Measurements from ENCODE around the gene DEDD2. TPM values are rescaled to one million over a fixed set of nuclear protein-coding genes. Genes with fewer than 3 reads are reported as not detected.

DEDD2 gene
- total RNA-seq, 1 donor from 2014 or later, result 27.1 TPM

DNA sequence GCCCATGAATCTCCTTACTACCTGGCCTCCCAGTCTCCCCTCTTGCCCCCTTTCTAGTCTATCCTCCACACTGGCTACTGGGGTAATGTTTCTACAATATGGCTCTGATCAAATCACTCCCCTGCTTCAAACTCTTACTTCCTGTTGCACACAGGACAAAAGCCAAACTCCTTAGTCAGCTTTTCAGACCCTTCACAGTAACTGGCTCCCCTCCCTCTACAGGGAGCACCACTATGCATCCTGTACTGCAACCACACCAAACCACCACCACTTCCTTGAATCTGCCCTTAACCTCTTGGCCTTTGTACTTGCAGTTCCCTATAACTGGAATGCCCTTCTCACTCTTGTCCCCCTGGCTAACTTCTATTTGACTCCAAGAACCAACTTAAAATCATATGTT lies 32.2 kb downstream of the DEDD2 start:
- H3K4me1 Mint-ChIP-seq (ENCODE audit: unreplicated experiment), result peaks cover 32% of the 10 kb centered on the region
- no peaks in the 10 kb centered on the region for H3K9me3 Mint-ChIP-seq (ENCODE audit: unreplicated experiment)
- H3K27me3 Mint-ChIP-seq (ENCODE audit: unreplicated experiment), result peaks cover 13% of the 10 kb centered on the region

DNA sequence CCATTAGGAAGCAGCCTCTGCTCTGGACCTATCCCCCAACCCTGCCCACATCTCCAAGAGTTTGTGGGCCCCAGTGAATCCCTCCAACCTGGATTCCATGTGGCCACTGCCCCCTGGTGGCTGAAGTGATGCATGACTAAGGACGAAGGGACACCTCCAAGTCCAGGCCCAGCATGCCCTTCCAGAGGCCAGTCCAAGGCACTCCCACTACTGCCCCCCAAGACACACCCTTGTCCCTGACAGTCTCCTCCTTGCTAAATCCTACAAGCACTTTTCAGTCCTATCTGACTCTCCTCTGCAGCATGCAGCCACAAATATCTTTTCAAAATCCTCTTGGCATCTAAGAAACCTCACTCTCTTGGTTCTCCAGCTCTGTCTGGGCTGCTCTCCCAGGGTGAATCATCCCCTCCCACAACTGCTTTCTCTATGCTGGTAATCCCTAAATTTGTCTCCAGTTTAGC lies 33.0 kb downstream of the DEDD2 start:
- peak overlapping the region; percentile 33 for H3K4me3 Mint-ChIP-seq (ENCODE audit: unreplicated experiment)
- no peaks in the 10 kb centered on the region for H3K9me3 Mint-ChIP-seq (ENCODE audit: unreplicated experiment)
- peaks cover 32% of the 10 kb centered on the region for H3K4me1 Mint-ChIP-seq (ENCODE audit: unreplicated experiment)
- peak overlapping the region; percentile 65 for H3K27ac Mint-ChIP-seq (ENCODE audit: unreplicated experiment)
- peak; percentile 95 for TF ChIP-seq CTCF (IDR thresholded peaks at IDR 0.05; ENCODE audit: unreplicated experiment)
- no peaks in the 10 kb centered on the region for H3K36me3 Mint-ChIP-seq (ENCODE audit: low read depth, unreplicated experiment)
- H3K27me3 Mint-ChIP-seq (ENCODE audit: unreplicated experiment), result peaks cover 11% of the 10 kb centered on the region
- DNase-seq (ENCODE audit: low spot score), result peak; percentile 84

More for the DNA sequence above, 32.2 kb downstream of the DEDD2 start:
- DNase-seq (ENCODE audit: low spot score), result no peak
- Mint-ChIP-seq H3K4me3 (ENCODE audit: unreplicated experiment) (no peak overlapping the region), H3K36me3 (ENCODE audit: low read depth, unreplicated experiment) (no peaks in the 10 kb centered on the region), H3K27ac (ENCODE audit: unreplicated experiment) (peak overlapping the region; percentile 6)
- TF ChIP-seq CTCF (IDR thresholded peaks at IDR 0.05; ENCODE audit: unreplicated experiment), result no peak

DNA sequence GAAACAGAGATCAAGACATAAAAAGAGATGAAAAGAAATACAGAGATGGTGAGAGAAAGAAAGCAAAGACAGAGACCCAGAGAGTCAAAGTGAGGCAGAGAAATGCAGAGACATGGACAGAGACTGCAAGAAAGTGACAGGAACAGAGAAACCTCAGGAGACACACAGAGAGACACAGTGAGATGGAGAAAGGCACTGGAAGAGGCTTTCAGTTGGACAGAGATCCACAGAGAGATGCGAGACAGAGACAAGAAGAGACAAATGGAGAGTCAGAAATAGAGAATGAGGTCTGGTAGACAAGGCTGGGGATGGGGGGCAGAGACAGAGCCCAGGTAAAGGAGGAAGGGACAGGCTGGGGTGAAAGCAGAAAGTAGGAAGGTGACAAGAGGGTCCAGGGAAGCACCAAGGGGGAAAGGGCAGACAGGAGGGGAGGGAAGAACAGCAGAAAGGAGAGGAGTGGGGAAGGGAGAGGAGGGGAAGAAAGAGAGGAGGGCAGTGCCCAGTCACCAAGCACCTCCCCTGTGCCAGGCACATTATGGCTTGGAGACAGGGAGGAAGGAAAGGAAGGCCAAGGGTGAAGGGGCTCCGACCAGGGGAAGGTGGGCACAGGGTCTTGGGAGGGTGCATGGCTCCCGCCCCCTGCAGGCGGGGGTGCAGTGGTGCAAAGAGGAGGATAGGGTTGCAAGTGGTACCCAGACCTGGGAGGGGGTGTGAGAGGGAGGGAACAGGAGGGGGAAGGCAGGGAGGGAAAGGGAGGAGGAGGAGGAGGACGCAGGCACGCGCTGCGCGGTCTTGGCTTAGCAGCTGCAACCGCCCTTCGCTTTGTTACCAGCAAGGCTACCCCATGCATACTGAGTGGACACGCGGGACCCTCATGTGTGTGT lies 38.4 kb downstream of the DEDD2 start:
- peak; percentile 53 for TF ChIP-seq CTCF (IDR thresholded peaks at IDR 0.05; ENCODE audit: unreplicated experiment)
- Mint-ChIP-seq H3K4me3 (ENCODE audit: unreplicated experiment) (no peak overlapping the region), H3K27me3 (ENCODE audit: unreplicated experiment) (peaks cover 18% of the 10 kb centered on the region), H3K9me3 (ENCODE audit: unreplicated experiment) (no peaks in the 10 kb centered on the region), H3K4me1 (ENCODE audit: unreplicated experiment) (peaks cover 37% of the 10 kb centered on the region), H3K27ac (ENCODE audit: unreplicated experiment) (no peak overlapping the region), H3K36me3 (ENCODE audit: low read depth, unreplicated experiment) (no peaks in the 10 kb centered on the region)
- peak; percentile 45 for DNase-seq (ENCODE audit: low spot score)

- peaks cover 18% of the 10 kb centered on the region for H3K27me3 Mint-ChIP-seq (ENCODE audit: unreplicated experiment)
- H3K9me3 Mint-ChIP-seq (ENCODE audit: unreplicated experiment), result no peaks in the 10 kb centered on the region
- no peak overlapping the region for H3K27ac Mint-ChIP-seq (ENCODE audit: unreplicated experiment)
- TF ChIP-seq CTCF (IDR thresholded peaks at IDR 0.05; ENCODE audit: unreplicated experiment), result no peak
- H3K36me3 Mint-ChIP-seq (ENCODE audit: low read depth, unreplicated experiment), result no peaks in the 10 kb centered on the region
- DNase-seq (ENCODE audit: low spot score), result no peak
- H3K4me1 Mint-ChIP-seq (ENCODE audit: unreplicated experiment), result peaks cover 29% of the 10 kb centered on the region
- no peak overlapping the region for H3K4me3 Mint-ChIP-seq (ENCODE audit: unreplicated experiment)
These were observed 39.8 kb downstream of the DEDD2 start for GRCh38 chr19:42177686-42178019.

DNA sequence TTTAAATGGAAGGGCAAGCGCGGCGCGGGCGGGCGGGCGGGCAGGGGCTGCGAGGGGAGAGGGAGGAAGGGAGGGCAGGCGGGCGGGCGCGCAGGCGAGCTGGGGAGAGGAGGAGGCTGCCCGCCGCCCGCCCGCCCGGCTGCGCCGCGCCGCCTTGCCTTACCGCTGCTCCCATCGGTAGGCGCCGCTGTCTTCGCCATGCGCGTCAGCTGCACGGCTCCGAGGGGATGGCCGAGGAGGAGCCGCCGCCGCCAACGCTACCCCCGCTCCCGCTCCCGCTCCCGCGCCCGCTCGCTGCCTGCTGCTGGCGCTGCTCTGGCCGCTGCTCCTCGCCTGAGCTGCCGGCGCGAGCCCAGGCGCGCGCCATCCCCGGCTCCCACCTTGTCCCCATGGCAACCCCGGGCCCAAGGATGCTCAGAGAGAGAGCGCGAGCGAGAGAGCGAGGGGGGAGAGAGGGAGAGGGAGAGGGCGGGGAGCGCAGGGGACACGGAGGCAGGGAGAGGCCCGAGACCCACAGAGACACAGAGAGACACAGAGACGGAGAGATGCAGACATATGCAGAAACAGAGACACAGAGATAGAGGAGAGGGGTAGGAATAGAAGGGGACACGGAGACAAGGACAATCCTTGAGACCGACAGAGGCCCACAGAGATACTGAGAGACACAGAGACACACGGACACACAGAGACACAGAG lies 40.3 kb downstream of the DEDD2 start:
- no peak overlapping the region for H3K27ac Mint-ChIP-seq (ENCODE audit: unreplicated experiment)
- DNase-seq (ENCODE audit: low spot score), result peak; percentile 79
- no peak for TF ChIP-seq CTCF (IDR thresholded peaks at IDR 0.05; ENCODE audit: unreplicated experiment)
- H3K27me3 Mint-ChIP-seq (ENCODE audit: unreplicated experiment), result peaks cover 18% of the 10 kb centered on the region
- no peaks in the 10 kb centered on the region for H3K36me3 Mint-ChIP-seq (ENCODE audit: low read depth, unreplicated experiment)
- H3K4me3 Mint-ChIP-seq (ENCODE audit: unreplicated experiment), result no peak overlapping the region
- H3K9me3 Mint-ChIP-seq (ENCODE audit: unreplicated experiment), result no peaks in the 10 kb centered on the region
- H3K4me1 Mint-ChIP-seq (ENCODE audit: unreplicated experiment), result peaks cover 23% of the 10 kb centered on the region

Measured in endothelial cell (in vitro differentiated cells).